D721Med (cell line): ENCODE measurements around the gene MROH7.

Experiments
- DNase-seq: peaks from one replicate; pipeline ENCODE4 v3.0.0; 2011; ENCODE audit warnings: low spot score; ENCODE audit not compliant: insufficient read length
- FAIRE-seq: peaks from 2 replicates; lab custom pipeline; 2011; peaks lifted over from hg19 to GRCh38; lab: Jason Lieb, UNC
- CTCF ChIP-seq: IDR thresholded peaks from 2 replicates; pipeline ENCODE4 v1.5.1; 2012; ENCODE audit warnings: mild to moderate bottlenecking, control low read depth; ENCODE audit not compliant: insufficient read depth; ENCODE audit errors: missing control alignments

The MROH7 gene

GRCh38 chr1:54640863-54641836 is at the start of gene MROH7:
Gene MROH7, plus strand, starts transcription at chr1:54641786. Its CDS starts 11,141 bp downstream, at chr1:54652927.
- no peak for TF ChIP-seq CTCF
- DNase-seq = no peak
- FAIRE-seq = no peak

GRCh38 chr1:54593571-54594160 is 47.9 kb upstream of the MROH7 start:
- FAIRE-seq = no peak
- DNase-seq = no peak
- TF ChIP-seq CTCF = no peak

- TF ChIP-seq CTCF = no peak
- FAIRE-seq = no peak
- no peak for DNase-seq
These were observed 47.1 kb upstream of the MROH7 start for GRCh38 chr1:54594463-54594862.

GRCh38 chr1:54595956-54596498 is 45.6 kb upstream of the MROH7 start:
- TF ChIP-seq CTCF = no peak
- DNase-seq (no peak), FAIRE-seq (no peak)

- TF ChIP-seq CTCF = no peak
- DNase-seq (no peak), FAIRE-seq (no peak)
These were observed 44.8 kb upstream of the MROH7 start for GRCh38 chr1:54596756-54597155.

GRCh38 chr1:54597455-54598030 is 44.0 kb upstream of the MROH7 start:
- no peak for FAIRE-seq

More at GRCh38 chr1:54597455-54598030, 44.0 kb upstream of the MROH7 start:
- DNase-seq = no peak
- TF ChIP-seq CTCF = no peak
